NK-92 (cell line): ENCODE data around the gene AP1S1.

Source experiments
- DNase-seq: peaks from one replicate; lab custom pipeline; 2025; ENCODE audit not compliant: unreplicated experiment; lab: John Stamatoyannopoulos, UW

The AP1S1 gene

DNA sequence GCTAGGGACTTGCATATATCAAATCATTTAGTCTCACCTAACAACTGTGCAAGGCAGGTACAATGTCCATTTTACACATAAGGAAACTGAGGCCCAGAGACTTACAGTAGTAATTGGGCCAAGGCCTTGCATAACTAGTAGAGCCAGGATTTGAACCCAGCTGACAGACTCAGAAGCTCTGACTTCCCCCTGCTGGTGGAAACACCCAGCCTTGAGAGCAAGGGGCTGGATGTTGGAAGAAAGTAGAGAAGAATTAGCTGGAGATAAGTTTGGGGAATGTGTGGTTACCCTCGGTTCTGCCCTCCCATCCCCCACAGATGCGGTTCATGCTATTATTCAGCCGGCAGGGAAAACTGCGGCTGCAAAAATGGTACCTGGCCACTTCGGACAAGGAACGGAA lies 2.0 kb downstream of the AP1S1 start:
- DNase-seq = no peak

DNA sequence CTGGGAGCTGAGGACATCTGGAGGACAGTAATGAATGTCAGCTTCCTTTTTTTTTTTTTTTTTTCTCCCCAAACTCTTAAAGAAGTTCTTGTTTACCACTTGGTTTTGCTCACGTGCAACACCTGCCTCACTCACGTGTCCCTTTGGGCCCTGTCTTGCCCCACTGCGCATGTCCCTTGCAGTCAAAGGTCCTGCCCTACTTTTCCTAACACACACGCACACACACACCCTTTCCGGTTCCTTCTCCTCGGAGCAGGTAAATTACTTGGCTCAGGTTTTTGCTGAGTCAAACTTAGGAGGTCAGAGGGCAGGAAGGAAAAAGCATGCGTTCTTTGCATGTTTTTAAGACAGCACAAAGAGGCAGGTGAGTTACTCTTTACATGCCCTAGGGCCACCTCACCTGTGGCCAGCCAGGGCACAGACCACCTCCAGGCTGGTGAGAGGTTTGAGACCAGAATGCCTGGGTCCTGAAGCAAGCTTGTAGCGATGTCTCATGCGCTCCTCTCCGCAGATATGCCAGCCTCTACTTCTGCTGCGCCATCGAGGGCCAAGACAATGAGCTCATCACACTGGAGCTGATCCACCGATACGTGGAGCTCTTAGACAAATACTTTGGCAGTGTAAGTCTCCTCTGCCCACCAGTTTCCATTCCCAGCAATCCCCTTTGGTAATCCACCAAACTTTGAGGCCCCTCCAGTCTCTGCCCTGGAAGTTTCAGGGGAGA lies 2.8 kb downstream of the AP1S1 start:
- no peak for DNase-seq

DNA sequence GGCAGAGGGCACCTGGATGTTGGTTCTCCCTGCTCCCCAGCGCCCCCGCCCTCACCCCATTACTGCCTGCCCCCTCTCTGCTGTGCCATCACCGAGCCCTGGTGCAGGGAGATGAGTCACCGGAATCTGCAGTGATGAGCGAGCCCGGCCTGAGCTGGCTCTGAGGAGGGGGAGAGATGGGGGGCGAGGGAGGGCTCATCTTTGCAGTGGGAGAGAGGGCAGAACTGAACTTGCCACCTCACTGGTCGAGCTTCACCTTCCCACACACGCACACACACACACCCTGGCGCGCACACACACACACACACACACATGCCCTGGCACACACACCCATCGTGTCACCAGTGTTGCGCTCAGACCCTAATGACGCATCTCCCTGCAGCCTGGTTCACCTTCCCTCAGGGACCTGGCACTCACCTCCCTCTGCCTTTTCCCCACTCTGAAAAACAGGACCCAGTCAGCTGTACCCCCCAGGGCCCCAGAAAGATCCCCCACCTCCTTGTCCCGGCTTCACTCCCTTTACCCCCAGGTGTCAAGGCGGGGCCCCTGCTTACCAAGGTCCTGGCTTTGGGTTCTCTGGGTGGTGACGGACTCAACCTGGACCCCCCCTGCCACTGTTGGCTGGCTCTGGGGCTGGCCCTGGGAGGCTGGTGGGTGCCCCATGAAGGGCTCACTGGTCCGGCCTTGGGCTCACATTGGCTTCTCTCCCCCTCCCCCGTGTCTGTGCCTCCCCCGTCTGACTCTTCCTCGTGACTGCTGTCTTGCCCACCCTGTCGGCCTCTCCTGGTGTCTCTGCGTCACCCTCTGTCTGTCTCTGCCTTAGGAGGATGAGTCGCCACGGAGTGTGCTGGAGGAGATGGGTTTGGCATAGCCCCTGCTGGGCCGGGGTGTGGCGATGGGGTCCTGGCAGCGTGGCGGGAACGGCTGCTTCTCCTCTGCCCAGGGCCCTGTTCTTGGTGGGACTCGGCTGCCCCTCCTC lies 5.7 kb downstream of the AP1S1 start:
- DNase-seq = no peak

- no peak for DNase-seq
Measured at GRCh38 chr7:101160910-101161309, 6.6 kb downstream of the AP1S1 start.

DNA sequence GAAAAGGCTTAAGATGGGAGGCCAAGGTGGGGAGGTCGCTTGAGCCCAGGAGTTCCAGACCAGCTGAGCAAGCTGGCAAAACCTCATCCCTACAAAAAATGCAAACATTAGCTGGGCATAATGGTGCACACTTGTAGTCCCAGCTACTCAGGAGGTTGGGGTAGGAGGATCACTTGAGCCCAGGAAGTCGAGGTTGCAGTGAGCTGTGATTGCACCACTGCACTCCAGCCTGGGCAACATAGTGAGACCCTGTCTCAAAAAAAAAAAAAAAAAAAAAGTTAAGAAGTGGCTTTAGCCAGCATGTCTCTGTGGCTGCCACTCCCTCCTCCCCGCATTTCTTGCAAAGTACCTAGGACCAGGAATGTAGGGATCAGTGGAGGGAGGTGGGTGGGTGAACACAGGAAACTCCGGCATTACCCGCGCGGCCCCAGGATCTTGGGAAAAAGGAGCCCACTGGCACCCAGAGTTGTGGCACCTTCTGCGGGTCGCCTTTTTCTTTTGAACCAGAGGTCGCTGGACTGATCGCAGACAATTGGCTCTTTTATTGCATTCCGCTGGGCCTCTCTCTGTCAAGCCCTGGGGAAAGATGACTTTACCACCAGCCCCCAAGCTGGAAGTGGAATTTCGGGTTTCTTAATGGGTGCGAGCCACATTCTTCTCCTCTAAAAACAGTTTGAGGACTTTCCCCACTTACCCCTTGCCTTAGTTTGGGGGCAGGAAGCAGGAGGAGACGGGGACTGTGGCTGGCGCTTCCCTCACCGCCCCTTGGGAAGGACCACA lies 7.6 kb downstream of the AP1S1 start:
- no peak for DNase-seq

DNA sequence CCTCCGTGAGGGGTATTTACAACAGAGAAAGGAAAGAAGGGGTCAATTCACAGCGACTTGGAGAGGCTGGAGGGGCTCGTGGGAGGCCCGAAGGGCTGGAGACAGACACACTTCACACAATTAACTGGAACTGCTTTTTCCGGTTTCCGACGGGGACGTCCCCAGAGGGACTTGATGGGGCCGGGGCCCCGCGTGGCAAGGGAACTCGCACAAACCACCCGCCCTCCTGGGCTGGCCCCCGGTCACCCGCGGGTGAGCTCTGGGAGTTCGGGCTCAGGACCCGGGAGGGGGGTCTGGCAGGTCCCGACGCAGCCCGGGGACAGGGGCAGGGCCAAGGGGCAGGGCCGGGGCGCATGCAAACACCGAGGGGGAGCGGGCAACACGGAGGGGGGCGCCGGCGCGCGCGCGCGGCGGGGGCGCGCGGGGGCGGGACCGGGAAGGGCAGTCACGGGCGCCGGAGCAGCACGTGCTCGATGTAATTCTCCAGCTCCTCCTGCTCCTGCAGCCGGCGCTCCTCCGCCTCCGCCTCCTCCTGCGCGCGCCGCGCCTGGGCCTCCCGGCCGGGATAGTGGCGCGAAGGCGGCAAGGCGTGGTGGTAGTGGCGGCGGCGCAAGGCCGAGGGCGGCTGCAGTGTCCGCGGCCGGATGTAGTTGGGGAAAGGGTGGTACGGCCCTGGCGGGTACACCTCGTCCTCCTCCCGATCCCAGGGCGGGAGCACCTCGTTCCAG lies 8.4 kb downstream of the AP1S1 start:
- DNase-seq = no peak

DNA sequence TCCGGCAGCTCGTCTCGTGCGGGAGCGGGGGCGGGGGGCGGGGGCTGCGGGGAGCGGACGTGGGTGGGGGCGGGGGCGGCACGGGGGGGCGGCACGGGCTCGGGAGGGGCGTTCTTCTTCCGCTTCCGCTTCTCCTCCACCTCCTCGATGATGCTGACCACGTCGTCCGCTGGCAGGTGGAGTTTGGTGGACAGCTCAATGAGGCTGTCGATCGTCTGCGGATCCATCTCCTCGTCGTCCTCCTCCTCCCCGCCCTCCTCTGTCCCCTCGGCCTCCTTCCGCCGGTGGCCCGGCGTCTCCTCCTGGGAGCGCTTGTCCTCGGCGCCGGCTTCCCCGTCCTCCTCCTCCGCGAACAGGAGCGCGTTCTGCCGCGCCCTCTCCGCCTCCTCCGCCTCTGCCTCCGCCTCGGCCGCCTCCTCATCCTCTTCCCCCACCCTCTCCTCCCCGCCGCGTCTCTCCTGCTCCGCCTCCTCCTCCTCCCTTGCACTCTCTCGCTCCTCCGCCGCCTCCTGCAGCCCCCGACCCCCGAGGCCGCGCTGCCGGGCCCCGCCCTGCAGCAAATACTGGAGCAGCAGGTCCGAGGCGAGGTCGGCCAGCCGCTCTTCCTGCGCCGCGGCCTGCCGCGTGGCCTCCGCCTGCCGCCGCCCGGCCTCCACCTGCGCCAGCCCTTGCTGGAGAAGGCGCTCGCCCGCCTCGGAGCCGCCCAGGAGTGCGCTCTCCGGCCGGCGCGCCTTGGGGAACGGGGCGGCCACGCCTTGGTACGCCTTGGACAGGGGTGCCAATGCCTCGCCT lies 9.2 kb downstream of the AP1S1 start:
- no peak for DNase-seq

- no peak for DNase-seq
Measured at GRCh38 chr7:101164071-101164840, 10.0 kb downstream of the AP1S1 start.

DNA sequence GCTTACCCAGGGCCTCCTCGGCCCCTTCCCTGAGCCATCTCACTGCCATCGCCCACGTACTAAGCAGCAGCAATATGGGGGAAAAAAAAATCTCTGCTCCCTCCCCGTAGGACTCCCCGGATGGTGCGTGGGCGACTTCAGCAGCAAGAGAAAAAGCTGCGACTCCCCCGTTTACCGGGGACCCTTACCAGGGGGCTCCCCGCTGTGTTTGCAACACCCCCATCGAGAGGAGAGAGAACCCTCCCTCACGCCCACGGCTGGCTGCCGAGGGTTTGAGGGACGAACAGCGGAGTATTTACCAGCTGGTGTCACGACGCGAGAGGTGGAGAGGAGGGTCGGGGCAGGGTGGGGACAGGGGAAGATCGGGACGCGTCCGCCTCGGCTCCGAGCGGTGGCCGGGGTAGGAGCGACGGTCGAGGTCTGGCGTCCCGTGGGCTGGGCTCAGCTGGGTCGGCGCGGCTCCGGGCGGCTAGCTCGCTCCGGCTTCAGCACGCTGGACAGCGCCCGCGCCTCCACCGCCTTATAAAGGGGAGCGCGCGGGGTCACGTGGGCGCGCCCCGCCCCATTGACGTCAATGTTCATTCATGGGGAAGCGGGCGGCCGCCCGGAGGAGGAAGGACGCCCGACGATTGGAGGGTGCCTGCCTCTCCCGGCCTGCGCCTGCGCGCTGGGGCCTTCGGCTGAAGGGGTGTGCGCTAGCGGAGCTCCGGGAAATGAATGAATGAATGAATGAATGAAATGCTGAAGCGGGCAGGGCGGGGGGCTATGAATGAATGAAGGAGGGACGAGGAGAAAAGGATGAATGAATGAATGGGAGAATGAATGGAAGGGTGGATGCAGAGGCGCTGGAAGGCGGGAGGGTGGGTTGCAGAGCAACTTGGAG lies 11.0 kb downstream of the AP1S1 start, which contains the start of gene VGF:
TSS of gene VGF (minus strand) at position 495 of the 883 bp plus-strand sequence. CDS start 726 bp downstream, outside the sequence.
- peak; percentile 17 for DNase-seq

- no peak for DNase-seq
Measured at GRCh38 chr7:101165958-101166647, 11.8 kb downstream of the AP1S1 start.

GRCh38 chr7:101166648-101166908 lies 12.3 kb downstream of the AP1S1 start:
- no peak for DNase-seq

GRCh38 chr7:101166909-101167644 lies 12.8 kb downstream of the AP1S1 start:
- no peak for DNase-seq

DNA sequence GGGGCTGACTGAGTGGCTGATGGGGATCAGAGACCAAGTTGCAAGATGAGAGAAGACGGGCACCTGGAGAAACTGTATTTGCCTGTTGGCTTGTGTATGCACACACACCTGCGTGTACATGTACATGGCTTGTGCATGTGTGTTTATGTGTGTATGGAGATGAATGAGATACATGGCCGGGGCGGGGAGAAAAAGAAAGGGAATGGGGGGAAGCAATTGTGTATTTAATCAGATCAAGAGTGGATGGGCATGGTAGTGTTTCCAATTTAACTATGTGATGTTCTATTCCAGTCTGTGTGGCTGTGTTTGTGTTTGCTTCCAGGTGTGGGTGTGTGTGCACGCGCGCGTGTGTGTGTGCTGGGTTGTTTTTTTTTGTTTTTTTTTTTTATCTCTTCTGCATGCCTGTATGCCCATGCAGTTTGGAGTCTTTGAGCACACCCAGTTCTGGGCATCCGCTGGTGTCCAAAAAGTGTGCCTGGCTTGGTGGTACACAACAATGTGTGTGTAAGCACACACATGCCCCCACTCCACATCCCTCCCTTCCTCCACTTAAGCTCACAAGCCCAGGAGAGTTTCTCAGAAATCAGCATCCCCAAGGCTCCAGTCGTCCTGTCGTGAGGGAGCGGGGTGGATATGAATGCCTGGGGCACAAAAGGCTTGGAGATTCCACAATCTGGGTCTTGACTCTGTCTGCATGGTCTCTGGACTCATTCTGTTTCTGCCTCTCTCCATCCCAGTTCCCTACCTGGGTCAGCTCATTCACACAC lies 13.6 kb downstream of the AP1S1 start:
- DNase-seq = no peak

DNA sequence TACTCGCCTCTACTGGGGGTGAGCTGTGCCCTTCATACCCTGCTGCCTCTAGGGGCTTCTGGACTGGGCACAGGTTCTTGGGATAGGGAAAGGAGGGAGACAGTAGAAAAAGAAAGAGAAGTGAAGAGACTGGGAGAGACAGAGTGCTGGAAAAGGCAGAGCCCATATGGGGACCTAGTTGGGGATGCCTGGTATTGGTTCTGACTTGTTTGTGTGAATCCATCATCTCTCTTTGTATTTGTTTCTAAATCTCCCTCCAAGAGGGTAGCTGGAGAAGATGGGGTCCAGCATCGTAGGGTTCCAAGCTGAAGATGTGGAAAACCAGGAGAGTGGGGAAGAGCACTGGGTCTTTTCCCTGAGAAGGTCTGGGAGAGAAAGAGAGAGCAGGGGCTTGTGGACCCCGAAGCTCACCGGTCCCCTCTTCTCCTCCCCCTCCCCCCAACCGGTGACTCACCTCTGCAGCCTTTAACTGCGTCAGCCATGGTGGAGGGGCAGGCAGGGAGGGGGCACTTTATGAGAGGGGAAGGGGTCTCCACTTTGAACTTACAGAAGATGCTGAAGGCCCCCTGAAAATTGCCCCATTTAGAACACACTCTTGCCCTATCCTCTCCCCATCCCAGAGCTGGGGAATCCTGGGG lies 14.3 kb downstream of the AP1S1 start:
- no peak for DNase-seq

- no peak for DNase-seq
Measured at GRCh38 chr7:101169110-101169837, 15.0 kb downstream of the AP1S1 start.
